Measurements from ENCODE around the gene HLA-C. TPM values are rescaled to one million over a fixed set of nuclear protein-coding genes. Genes with fewer than 3 reads are reported as not detected.
"Not testable (repeated sequence)": the region's sequence is repeated elsewhere in the genome, so short reads cannot be mapped to it uniquely, and the experiment has no call there.

HLA-C gene
- total and polyA plus RNA-seq, 4 donors: 125 to 1,234 (median 712) TPM

- Histone ChIP-seq H3K9me3 (ENCODE audit: control insufficient read depth in 4 of 4, insufficient read depth in 3 of 4, low read length in 3 of 4) (no peaks in the 10 kb centered on the region), H3K9ac (ENCODE audit: insufficient read depth in 1 of 2, low read length in 2 of 2) (no peak overlapping the region), H3K27me3 (ENCODE audit: control insufficient read depth in 3 of 3, insufficient read depth in 3 of 3, low read length in 2 of 3) (no peaks in the 10 kb centered on the region), H3K36me3 (ENCODE audit: control insufficient read depth in 4 of 4, insufficient read depth in 4 of 4, low read length in 4 of 4) (no peaks in the 10 kb centered on the region), H3K4me1 (ENCODE audit: control insufficient read depth in 5 of 5, insufficient read depth in 5 of 5, low read length in 5 of 5) (peaks cover 0 to 2% (median 0%) of the 10 kb centered on the region in 5 donors), H3K4me3 (no peak overlapping the region), H3K27ac (ENCODE audit: low read depth in 1 of 2, low read length in 1 of 2) (no peak overlapping the region)
- DNase-seq (no peak), ATAC-seq (ENCODE audit: insufficient read depth, low FRiP score) (no peak)
- no peak for TF ChIP-seq CTCF (IDR thresholded peaks at IDR 0.05; ENCODE audit: control extremely low read depth, extremely low read depth)
- WGBS, 2 donors: 54 to 77% methylated on average over 2 of the region's 2 CpGs
Measured at GRCh38 chr6:31246051-31246521, 25.8 kb downstream of the HLA-C start.

GRCh38 chr6:31243508-31243907 lies 28.4 kb downstream of the HLA-C start:
- H3K4me3 ChIP-seq: no peak overlapping the region
- no peak for ATAC-seq (ENCODE audit: insufficient read depth, low FRiP score)
- H3K9ac ChIP-seq (ENCODE audit: insufficient read depth in 1 of 2, low read length in 2 of 2): no peak overlapping the region
- peaks cover 0 to 4% (median 0%) of the 10 kb centered on the region in 3 donors for H3K27me3 ChIP-seq (ENCODE audit: control insufficient read depth in 3 of 3, insufficient read depth in 3 of 3, low read length in 2 of 3)
- no peaks in the 10 kb centered on the region for H3K4me1 ChIP-seq (ENCODE audit: control insufficient read depth in 5 of 5, insufficient read depth in 5 of 5, low read length in 5 of 5)
- no peak for TF ChIP-seq CTCF (IDR thresholded peaks at IDR 0.05; ENCODE audit: control extremely low read depth, extremely low read depth)
- H3K27ac ChIP-seq (ENCODE audit: low read depth in 1 of 2, low read length in 1 of 2): no peak overlapping the region
- H3K36me3 ChIP-seq (ENCODE audit: control insufficient read depth in 4 of 4, insufficient read depth in 4 of 4, low read length in 4 of 4): no peaks in the 10 kb centered on the region
- no peaks in the 10 kb centered on the region for H3K9me3 ChIP-seq (ENCODE audit: control insufficient read depth in 4 of 4, insufficient read depth in 3 of 4, low read length in 3 of 4)
- WGBS, 2 donors: 35 to 97% methylated on average over 1 to 2 of the region's 5 CpGs
- no peak for DNase-seq

- H3K4me1 ChIP-seq (ENCODE audit: control insufficient read depth in 5 of 5, insufficient read depth in 5 of 5, low read length in 5 of 5): no peaks in the 10 kb centered on the region
- WGBS, 2 donors: 30 to 43% methylated on average over 3 of the region's 3 CpGs
- H3K36me3 ChIP-seq (ENCODE audit: control insufficient read depth in 4 of 4, insufficient read depth in 4 of 4, low read length in 4 of 4): no peaks in the 10 kb centered on the region
- peaks cover 0 to 4% (median 0%) of the 10 kb centered on the region in 3 donors for H3K27me3 ChIP-seq (ENCODE audit: control insufficient read depth in 3 of 3, insufficient read depth in 3 of 3, low read length in 2 of 3)
- H3K9me3 ChIP-seq (ENCODE audit: control insufficient read depth in 4 of 4, insufficient read depth in 3 of 4, low read length in 3 of 4): no peaks in the 10 kb centered on the region
- no peak for TF ChIP-seq CTCF (IDR thresholded peaks at IDR 0.05; ENCODE audit: control extremely low read depth, extremely low read depth)
- H3K9ac ChIP-seq (ENCODE audit: insufficient read depth in 1 of 2, low read length in 2 of 2): no peak overlapping the region
- H3K4me3 ChIP-seq: no peak overlapping the region
- no peak for ATAC-seq (ENCODE audit: insufficient read depth, low FRiP score)
- no peak for DNase-seq
- H3K27ac ChIP-seq (ENCODE audit: low read depth in 1 of 2, low read length in 1 of 2): no peak overlapping the region
Measured at GRCh38 chr6:31239854-31240253, 32.0 kb downstream of the HLA-C start.

GRCh38 chr6:31234101-31234500 lies 37.8 kb downstream of the HLA-C start:
- not testable (repeated sequence) for H3K36me3 ChIP-seq (ENCODE audit: control insufficient read depth in 4 of 4, insufficient read depth in 4 of 4, low read length in 4 of 4); H3K9me3 ChIP-seq (ENCODE audit: control insufficient read depth in 4 of 4, insufficient read depth in 3 of 4, low read length in 3 of 4); H3K9ac ChIP-seq (ENCODE audit: insufficient read depth in 1 of 2, low read length in 2 of 2); H3K4me1 ChIP-seq (ENCODE audit: control insufficient read depth in 5 of 5, insufficient read depth in 5 of 5, low read length in 5 of 5); DNase-seq; H3K27me3 ChIP-seq (ENCODE audit: control insufficient read depth in 3 of 3, insufficient read depth in 3 of 3, low read length in 2 of 3); H3K4me3 ChIP-seq; H3K27ac ChIP-seq (ENCODE audit: low read depth in 1 of 2, low read length in 1 of 2); ATAC-seq (ENCODE audit: insufficient read depth, low FRiP score)
- 23 to 29% methylated on average over 4 of the region's 4 CpGs for WGBS, 2 donors

All from lung (tissue), 12 donors.